ENCODE results near the gene ASXL2. TPM values are rescaled to one million over a fixed set of nuclear protein-coding genes. Genes with fewer than 3 reads are reported as not detected.

Gene ASXL2
- total RNA-seq, 2 donors from 2014 or later, result 16.8 to 17.1 TPM

GRCh38 chr2:25797620-25798488 lies 80.4 kb downstream of the ASXL2 start:
- H3K27me3 ChIP-seq, result no peaks in the 10 kb centered on the region
- H3K9me3 ChIP-seq, result no peaks in the 10 kb centered on the region
- TF ChIP-seq CTCF (IDR thresholded peaks at IDR 0.05), result no peak
- H3K36me3 ChIP-seq, result peaks cover 10% of the 10 kb centered on the region
- no peak overlapping the region for H3K27ac ChIP-seq
- no peaks in the 10 kb centered on the region for H3K4me1 ChIP-seq
- no peak overlapping the region for H3K4me3 ChIP-seq
- DNase-seq (ENCODE audit: low spot score), result no peak

- Histone ChIP-seq H3K36me3 (peaks cover 10% of the 10 kb centered on the region), H3K27me3 (no peaks in the 10 kb centered on the region), H3K27ac (no peak overlapping the region), H3K4me1 (no peaks in the 10 kb centered on the region), H3K4me3 (no peak overlapping the region), H3K9me3 (no peaks in the 10 kb centered on the region)
- DNase-seq (ENCODE audit: low spot score), result no peak
- no peak for TF ChIP-seq CTCF (IDR thresholded peaks at IDR 0.05)
These were observed 83.6 kb downstream of the ASXL2 start for GRCh38 chr2:25794544-25795276.

GRCh38 chr2:25790074-25790790 lies 88.1 kb downstream of the ASXL2 start:
- no peaks in the 10 kb centered on the region for H3K9me3 ChIP-seq
- H3K4me1 ChIP-seq, result no peaks in the 10 kb centered on the region
- no peak for DNase-seq (ENCODE audit: low spot score)
- H3K36me3 ChIP-seq, result no peaks in the 10 kb centered on the region
- H3K4me3 ChIP-seq, result no peak overlapping the region
- no peak for TF ChIP-seq CTCF (IDR thresholded peaks at IDR 0.05)
- no peak overlapping the region for H3K27ac ChIP-seq
- H3K27me3 ChIP-seq, result no peaks in the 10 kb centered on the region

- no peak overlapping the region for H3K4me3 ChIP-seq
- TF ChIP-seq CTCF (IDR thresholded peaks at IDR 0.05), result no peak
- H3K27ac ChIP-seq, result no peak overlapping the region
- H3K27me3 ChIP-seq, result no peaks in the 10 kb centered on the region
- no peak for DNase-seq (ENCODE audit: low spot score)
- no peaks in the 10 kb centered on the region for H3K36me3 ChIP-seq
- H3K4me1 ChIP-seq, result no peaks in the 10 kb centered on the region
- no peaks in the 10 kb centered on the region for H3K9me3 ChIP-seq
These were observed 89.8 kb downstream of the ASXL2 start for GRCh38 chr2:25788457-25788856.

GRCh38 chr2:25787020-25787419 lies 91.3 kb downstream of the ASXL2 start:
- no peak for DNase-seq (ENCODE audit: low spot score)
- no peaks in the 10 kb centered on the region for H3K27me3 ChIP-seq
- H3K27ac ChIP-seq, result no peak overlapping the region
- no peaks in the 10 kb centered on the region for H3K9me3 ChIP-seq
- no peak overlapping the region for H3K4me3 ChIP-seq
- TF ChIP-seq CTCF (IDR thresholded peaks at IDR 0.05), result no peak
- no peaks in the 10 kb centered on the region for H3K36me3 ChIP-seq
- no peaks in the 10 kb centered on the region for H3K4me1 ChIP-seq
